Measurements from ENCODE around the gene MDFI. TPM values are rescaled to one million over a fixed set of nuclear protein-coding genes. Genes with fewer than 3 reads are reported as not detected.

Gene MDFI
- total and polyA plus RNA-seq, 12 donors = 0.34 to 4.4 (median 1.3) TPM

DNA sequence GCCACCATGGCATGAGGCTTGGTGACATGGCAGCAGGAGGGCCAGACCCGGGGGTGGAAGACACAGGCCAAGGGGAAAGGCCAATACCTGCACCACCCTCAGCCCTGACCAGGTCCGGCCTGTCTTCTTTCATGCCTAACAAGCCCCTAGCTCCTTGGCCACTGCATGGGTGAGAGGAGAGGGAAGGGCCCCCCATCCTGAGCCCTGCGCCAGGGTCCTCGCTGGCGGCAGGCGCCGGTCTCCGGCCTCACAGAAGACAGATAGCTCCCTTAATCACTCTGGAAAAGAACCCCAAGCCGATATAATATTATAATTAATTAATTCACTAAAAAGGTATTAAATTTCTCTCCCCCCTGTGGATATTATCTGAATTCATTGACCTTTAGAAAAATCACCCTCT is 41.4 kb downstream of the MDFI start:
- intact Hi-C loops (cut with DNase I) = loop anchor here (5.0 to 10.0 kb wide), 7 partner anchors 95 to 372 kb away; partner anchors contain the start of genes PRICKLE4 (in 2 of the 10), TOMM6 (in 2 of the 10) and FRS3 (in 1 of the 10)
- Histone ChIP-seq H3K36me3 (peaks cover 0 to 9% (median 5%) of the 10 kb centered on the region in 9 donors), H3K4me3 (no peak overlapping the region), H3K27ac (no peak overlapping the region), H3K27me3 (peaks cover 0 to 4% (median 0%) of the 10 kb centered on the region in 7 donors), H3K4me1 (peaks cover 5 to 24% (median 21%) of the 10 kb centered on the region in 9 donors), H3K9me3 (no peaks in the 10 kb centered on the region)
- ATAC-seq (no peak), DNase-seq (no peak)
- TF ChIP-seq, protein P1, sequence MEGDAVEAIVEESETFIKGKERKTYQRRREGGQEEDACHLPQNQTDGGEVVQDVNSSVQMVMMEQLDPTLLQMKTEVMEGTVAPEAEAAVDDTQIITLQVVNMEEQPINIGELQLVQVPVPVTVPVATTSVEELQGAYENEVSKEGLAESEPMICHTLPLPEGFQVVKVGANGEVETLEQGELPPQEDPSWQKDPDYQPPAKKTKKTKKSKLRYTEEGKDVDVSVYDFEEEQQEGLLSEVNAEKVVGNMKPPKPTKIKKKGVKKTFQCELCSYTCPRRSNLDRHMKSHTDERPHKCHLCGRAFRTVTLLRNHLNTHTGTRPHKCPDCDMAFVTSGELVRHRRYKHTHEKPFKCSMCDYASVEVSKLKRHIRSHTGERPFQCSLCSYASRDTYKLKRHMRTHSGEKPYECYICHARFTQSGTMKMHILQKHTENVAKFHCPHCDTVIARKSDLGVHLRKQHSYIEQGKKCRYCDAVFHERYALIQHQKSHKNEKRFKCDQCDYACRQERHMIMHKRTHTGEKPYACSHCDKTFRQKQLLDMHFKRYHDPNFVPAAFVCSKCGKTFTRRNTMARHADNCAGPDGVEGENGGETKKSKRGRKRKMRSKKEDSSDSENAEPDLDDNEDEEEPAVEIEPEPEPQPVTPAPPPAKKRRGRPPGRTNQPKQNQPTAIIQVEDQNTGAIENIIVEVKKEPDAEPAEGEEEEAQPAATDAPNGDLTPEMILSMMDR (IDR thresholded peaks at IDR 0.05) = no peak
- 96 to 98% methylated on average over 9 of the region's 9 CpGs for WGBS, 2 donors

DNA sequence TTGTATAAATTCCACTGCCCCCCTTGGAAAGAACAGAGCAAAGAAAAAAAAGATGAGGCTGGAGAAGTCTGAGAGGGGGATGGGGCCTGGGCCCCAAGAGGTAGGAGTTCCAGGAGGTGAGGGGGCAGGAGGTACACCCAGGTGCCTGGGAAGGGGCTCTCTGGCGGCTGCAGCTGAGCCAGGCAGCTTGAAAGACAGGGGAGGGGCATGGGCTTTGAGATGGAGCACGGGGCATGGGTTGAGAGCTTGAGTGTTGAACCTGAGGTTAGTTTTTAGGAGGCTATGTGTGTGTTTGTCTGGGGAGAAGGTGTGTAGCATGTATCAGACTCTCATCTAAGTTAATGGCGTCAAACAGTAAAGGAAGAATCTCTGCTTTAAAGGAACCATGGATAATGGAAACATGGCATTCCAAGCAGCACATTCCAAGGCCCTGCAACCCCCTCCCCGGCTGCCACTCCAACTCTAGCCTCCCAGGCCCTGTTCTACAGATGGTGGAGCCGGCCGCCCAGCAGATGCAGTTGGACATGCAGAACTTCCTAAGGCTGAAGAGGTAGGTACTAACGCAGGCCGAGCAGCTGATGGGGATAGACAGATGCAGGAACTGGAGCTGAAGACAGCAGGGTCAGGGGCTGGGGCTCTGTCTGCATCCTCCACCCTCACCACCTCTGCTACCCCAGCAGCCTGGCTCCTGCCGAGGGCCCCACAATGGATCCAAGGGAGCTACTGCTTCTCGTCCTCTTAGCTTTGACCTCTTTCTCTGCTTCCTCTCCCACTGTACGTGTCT is 42.1 kb downstream of the MDFI start:
- ATAC-seq (no peak), DNase-seq (no peak)
- WGBS, 2 donors = 83 to 85% methylated on average over 11 of the region's 11 CpGs
- H3K4me1 ChIP-seq = peaks cover 5 to 24% (median 21%) of the 10 kb centered on the region in 9 donors
- peaks cover 0 to 4% (median 0%) of the 10 kb centered on the region in 7 donors for H3K27me3 ChIP-seq
- TF ChIP-seq, protein P1 (IDR thresholded peaks at IDR 0.05) = no peak
- no peak overlapping the region for H3K4me3 ChIP-seq
- no peak overlapping the region for H3K27ac ChIP-seq
- peaks cover 0 to 16% (median 5%) of the 10 kb centered on the region in 9 donors for H3K36me3 ChIP-seq
- H3K9me3 ChIP-seq = no peaks in the 10 kb centered on the region
- intact Hi-C loops (cut with DNase I) = loop anchor here (5.0 to 10.0 kb wide), 7 partner anchors 94 to 373 kb away; partner anchors contain the start of genes PRICKLE4 (in 2 of the 10), TOMM6 (in 2 of the 10) and FRS3 (in 1 of the 10)

DNA sequence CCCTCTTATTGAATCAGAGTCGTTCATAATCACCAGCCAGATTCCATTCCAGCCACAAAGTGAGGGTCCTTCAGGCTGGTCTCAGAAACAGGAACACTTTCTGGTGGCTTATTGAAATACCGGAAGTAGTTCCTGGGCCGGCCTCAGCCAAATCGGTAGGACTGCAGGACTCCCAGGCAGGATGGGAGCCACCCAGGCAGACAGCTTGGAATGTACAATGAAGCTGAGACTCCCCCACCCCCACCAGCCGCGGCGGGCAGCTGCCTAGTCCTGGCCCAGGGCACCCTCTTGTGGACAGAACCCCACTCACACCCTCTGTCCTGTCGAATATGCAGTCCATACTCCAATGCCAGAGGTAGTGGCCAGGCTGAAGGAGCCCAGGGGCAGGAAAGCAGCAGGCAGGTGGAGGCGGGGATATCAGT is 43.8 kb downstream of the MDFI start:
- ATAC-seq (peak; percentile 89 to 96 (median 91)), DNase-seq (peak; percentile 89 to 95)
- Histone ChIP-seq H3K4me1 (peaks cover 5 to 24% (median 21%) of the 10 kb centered on the region in 9 donors), H3K9me3 (no peaks in the 10 kb centered on the region), H3K4me3 (peak overlapping the region in 5 of 10 donors; percentile 36 to 68 (median 55)), H3K27me3 (peaks cover 0 to 4% (median 0%) of the 10 kb centered on the region in 7 donors), H3K36me3 (peaks cover 0 to 33% (median 18%) of the 10 kb centered on the region in 9 donors), H3K27ac (peak overlapping the region in 7 of 10 donors; percentile 85 to 97 (median 86))
- TF ChIP-seq, protein P1 (IDR thresholded peaks at IDR 0.05) = peak; percentile 81 to 95 (median 88)
- intact Hi-C loops (cut with DNase I) = loop anchor here (1.0 to 10.0 kb wide), 15 partner anchors 53 to 375 kb away; partner anchors contain the start of genes PRICKLE4 (in 2 of the 10), TOMM6 (in 2 of the 10), FRS3 (in 1 of the 10) and TFEB (in 1 of the 10)
- WGBS, 2 donors = 4 to 5% methylated on average over 9 of the region's 9 CpGs
